ENCODE data around the gene HOXA9.

The HOXA9 gene

GRCh38 chr7:27155816-27156507 lies 9.4 kb downstream of the HOXA9 start:
- DNase-seq (ENCODE audit: insufficient read length, low spot score) (no peak), FAIRE-seq (no peak)

GRCh38 chr7:27154901-27155815 lies 10.2 kb downstream of the HOXA9 start:
- FAIRE-seq = no peak
- DNase-seq (ENCODE audit: insufficient read length, low spot score) = no peak

GRCh38 chr7:27154369-27154768 lies 11.0 kb downstream of the HOXA9 start:
- DNase-seq (ENCODE audit: insufficient read length, low spot score) = no peak

GRCh38 chr7:27153526-27153925 lies 11.8 kb downstream of the HOXA9 start:
- no peak for DNase-seq (ENCODE audit: insufficient read length, low spot score)
- no peak for FAIRE-seq

More at GRCh38 chr7:27154369-27154768, 11.0 kb downstream of the HOXA9 start:
- no peak for FAIRE-seq

GRCh38 chr7:27152816-27153442 lies 12.4 kb downstream of the HOXA9 start:
- FAIRE-seq = no peak
- DNase-seq (ENCODE audit: insufficient read length, low spot score) = no peak

GRCh38 chr7:27151931-27152815 lies 13.2 kb downstream of the HOXA9 start, which contains the start of gene HOXA3:
HOXA3 (minus strand) TSS chr7:27152583; CDS start chr7:27110640, 41,943 bp downstream.
- DNase-seq (ENCODE audit: insufficient read length, low spot score) (no peak), FAIRE-seq (no peak)

- DNase-seq (ENCODE audit: insufficient read length, low spot score) (no peak), FAIRE-seq (no peak)
Measured at GRCh38 chr7:27151341-27151930, 13.9 kb downstream of the HOXA9 start.

GRCh38 chr7:27150568-27151340 lies 14.6 kb downstream of the HOXA9 start:
- DNase-seq (ENCODE audit: insufficient read length, low spot score) (peak; percentile 86), FAIRE-seq (no peak)

GRCh38 chr7:27149842-27150567 lies 15.3 kb downstream of the HOXA9 start:
- no peak for FAIRE-seq
- no peak for DNase-seq (ENCODE audit: insufficient read length, low spot score)

- FAIRE-seq (no peak), DNase-seq (ENCODE audit: insufficient read length, low spot score) (no peak)
Measured at GRCh38 chr7:27148756-27149641, 16.3 kb downstream of the HOXA9 start.

GRCh38 chr7:27148031-27148755 lies 17.1 kb downstream of the HOXA9 start:
- no peak for DNase-seq (ENCODE audit: insufficient read length, low spot score)

GRCh38 chr7:27147199-27148030 lies 17.9 kb downstream of the HOXA9 start, which contains the start of gene HOXA6:
HOXA6 (minus strand) TSS chr7:27147774; CDS start chr7:27147749, 25 bp downstream.
- FAIRE-seq = no peak

More at GRCh38 chr7:27148031-27148755, 17.1 kb downstream of the HOXA9 start:
- no peak for FAIRE-seq

GRCh38 chr7:27146491-27147198 lies 18.7 kb downstream of the HOXA9 start:
- FAIRE-seq (no peak), DNase-seq (ENCODE audit: insufficient read length, low spot score) (no peak)

More at GRCh38 chr7:27147199-27148030, 17.9 kb downstream of the HOXA9 start, which contains the start of gene HOXA6:
- no peak for DNase-seq (ENCODE audit: insufficient read length, low spot score)

- DNase-seq (ENCODE audit: insufficient read length, low spot score) (no peak), FAIRE-seq (no peak)
Measured at GRCh38 chr7:27145914-27146412, 19.4 kb downstream of the HOXA9 start.

Data from GM19239 (cell line).